Endometrial microvascular endothelial cells (primary cell): ENCODE results near the gene AMT. TPM values are rescaled to one million over a fixed set of nuclear protein-coding genes. Genes with fewer than 3 reads are reported as not detected.

Experiments
- in situ Hi-C: cut with HindIII; loops from 2 replicates; pipeline ENCODE4 v1.10.0; 2017; ENCODE audit warnings: low sequenced_read_pairs, low pct_unique_long_range_greater_than_20kb; ENCODE audit errors: inconsistent ontology term
- total RNA-seq: library from RNA; depleted of rRNA; stranded (reverse); fragments of >200 nt; gene quantifications from one replicate; pipeline ENCODE4 v1.2.3, GENCODE V29; 2015; ENCODE audit errors: inconsistent ontology term

Gene AMT, protein sequence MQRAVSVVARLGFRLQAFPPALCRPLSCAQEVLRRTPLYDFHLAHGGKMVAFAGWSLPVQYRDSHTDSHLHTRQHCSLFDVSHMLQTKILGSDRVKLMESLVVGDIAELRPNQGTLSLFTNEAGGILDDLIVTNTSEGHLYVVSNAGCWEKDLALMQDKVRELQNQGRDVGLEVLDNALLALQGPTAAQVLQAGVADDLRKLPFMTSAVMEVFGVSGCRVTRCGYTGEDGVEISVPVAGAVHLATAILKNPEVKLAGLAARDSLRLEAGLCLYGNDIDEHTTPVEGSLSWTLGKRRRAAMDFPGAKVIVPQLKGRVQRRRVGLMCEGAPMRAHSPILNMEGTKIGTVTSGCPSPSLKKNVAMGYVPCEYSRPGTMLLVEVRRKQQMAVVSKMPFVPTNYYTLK
- not detected for total RNA-seq

- in situ Hi-C loops, result no loop called here
Observed at GRCh38 chr3:49422379-49423248, at the start of gene AMT. AMT (minus strand) TSS chr3:49422473; CDS start chr3:49422450, 23 bp downstream.

DNA sequence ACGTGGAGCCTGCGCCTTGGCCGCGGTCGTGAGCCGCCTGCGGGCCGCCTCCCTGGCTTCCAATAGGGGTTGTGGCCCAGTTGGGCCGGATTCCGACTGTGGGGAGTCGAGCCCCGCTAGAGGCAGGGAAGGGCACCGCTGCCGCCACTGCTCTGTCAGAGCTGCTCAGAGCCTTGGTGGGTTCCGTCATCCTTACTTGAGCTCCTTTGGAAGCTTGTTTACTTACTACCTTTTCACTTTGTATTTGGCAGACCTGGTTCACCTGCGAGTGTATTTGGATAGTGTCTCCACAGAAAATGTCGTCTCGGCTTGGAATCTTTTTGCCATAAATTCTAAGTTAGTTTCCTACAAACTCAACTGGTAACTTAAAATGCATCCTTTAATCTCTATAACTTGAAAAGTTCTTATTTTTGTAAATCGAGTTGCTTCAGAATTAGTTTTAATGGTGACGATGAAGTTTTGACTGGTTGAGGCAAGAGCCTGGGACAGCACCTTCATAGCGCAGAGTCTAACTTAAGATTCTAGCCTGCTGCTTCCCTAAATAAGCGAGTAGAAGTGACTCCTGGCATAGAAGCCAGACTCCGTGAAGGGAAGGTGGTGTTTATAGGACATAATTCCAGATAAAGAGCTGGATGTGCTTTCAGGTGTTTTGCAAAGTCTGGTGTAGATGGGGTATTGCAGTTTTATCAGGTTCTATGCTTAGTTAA is 48.6 kb upstream of the AMT start:
- in situ Hi-C loops, result no loop called here

DNA sequence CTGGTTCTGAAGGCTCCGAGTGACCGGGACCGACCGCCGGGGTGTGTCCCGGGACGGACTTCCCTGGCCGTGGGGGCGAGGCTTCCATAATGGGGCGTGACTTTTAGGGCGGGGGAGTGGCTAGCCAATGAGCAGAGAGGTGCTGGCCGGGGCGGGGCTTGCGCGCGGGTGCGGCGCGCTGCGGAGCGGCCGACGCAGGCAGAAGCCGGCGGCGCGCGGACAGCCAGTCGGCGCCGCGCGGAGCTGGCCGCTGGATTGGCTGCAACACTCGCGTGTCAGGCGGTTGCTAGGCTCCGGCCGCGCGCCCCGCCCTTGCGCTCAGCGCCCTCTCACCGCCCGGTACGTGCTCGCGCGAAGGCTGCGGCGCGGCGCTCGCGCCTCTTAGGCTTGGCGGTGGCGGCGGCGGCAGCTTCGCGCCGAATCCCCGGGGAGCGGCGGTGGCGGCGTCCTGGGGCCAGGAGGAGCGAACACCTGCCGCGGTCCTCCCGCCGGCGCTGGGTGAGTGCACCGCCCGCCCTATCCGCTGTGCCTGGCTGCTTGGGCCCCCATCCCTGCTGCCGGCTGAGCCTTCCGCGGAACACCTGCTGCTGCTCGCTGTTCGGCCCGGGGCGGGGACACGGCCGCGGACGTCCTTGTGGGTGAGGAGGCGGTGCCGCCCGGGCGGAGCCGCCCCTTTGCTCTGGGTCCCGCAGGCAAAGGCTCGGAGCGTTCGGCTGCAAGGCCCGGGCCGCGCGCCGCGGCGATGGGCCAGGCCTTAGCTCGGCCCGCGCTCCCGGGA is 47.9 kb upstream of the AMT start, which contains the start of gene DAG1:
DAG1 (plus strand) TSS at position 332 of the 778 bp plus-strand sequence. CDS start 40,268 bp downstream, outside the sequence.
- in situ Hi-C loops, result no loop called here

DNA sequence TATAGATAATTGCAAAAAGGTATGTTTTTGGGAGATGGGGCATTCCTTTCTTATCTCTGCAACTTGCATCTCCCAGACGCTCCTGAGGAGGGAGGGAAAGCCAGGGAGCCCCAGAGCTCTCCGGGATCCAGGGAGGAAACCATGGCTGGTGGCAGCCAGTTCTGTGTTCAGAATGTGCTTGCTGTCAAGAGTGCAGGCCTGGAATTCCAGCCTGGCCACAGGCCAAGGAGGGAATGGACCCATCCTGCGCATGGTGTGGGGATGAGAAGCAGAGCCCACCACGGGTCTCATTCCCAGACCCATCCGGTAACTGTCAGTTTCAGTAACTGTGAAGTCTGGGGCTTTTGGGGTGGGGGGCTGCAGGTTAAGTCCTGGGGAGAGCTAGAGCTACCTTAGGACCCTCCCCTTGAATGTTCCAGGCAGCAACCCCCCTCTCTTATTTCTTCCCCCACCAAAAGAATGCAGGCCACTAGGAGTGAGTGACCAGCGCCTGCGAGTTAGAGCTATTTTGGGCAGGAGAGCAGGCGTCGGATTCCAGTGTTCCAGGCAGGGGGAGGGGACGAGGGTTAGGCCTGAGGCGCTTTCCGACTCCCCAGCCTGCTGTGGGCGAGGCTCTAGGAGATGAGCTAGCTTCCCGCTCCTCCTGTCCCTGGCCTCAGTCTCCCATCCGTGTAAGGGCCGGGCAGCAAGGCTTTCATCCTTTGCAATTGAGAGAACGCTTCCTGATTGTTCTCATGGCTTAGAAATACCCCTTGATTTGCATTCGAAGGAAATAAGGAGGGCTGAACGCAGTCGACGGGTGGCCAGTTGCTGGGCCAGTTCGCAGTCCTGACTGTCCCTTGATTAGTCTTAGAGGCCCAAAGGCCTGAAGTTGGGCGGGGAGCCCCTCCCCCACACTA is 47.0 kb upstream of the AMT start:
- in situ Hi-C loops, result no loop called here

- in situ Hi-C loops, result no loop called here
Observed at GRCh38 chr3:49466085-49466484, 43.8 kb upstream of the AMT start.

DNA sequence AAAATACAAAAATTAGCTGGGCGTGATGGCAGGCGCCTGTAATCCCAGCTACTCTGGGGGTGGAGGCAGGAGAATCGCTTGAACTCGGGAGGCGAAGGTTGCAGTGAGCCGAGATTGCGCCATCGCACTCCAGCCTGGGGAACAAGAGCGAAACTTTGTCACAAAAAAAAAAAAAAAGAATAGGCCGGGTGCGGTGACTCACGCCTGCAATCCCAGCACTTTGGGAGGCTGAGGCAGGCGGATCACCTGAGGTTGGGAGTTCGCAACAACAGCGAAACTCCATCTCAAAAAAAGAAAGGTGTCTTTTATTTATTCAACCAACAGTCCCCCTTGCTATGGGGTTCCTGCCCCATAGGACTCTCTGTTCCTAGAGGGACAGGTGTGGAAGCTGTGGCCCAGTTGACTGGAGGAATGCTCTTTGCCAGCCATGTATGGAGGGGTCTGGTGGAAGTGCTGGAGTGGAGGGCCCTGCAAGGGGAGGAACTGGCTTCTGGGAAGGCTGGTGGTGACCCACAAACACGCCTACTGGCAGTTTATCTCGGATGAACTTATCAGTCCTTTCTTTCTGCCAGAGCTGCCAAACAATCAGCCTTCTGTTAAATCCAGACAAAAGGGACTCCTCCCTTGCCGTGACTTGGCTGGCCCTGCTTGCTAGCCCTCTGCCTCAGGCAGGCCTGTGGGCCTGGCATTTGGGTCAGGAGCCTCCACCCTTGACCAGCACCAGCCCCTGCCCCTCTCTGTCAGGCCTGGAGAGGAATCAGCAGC is 43.2 kb upstream of the AMT start:
- in situ Hi-C loops, result no loop called here

- in situ Hi-C loops, result no loop called here
Observed at GRCh38 chr3:49462222-49462621, 39.9 kb upstream of the AMT start.

DNA sequence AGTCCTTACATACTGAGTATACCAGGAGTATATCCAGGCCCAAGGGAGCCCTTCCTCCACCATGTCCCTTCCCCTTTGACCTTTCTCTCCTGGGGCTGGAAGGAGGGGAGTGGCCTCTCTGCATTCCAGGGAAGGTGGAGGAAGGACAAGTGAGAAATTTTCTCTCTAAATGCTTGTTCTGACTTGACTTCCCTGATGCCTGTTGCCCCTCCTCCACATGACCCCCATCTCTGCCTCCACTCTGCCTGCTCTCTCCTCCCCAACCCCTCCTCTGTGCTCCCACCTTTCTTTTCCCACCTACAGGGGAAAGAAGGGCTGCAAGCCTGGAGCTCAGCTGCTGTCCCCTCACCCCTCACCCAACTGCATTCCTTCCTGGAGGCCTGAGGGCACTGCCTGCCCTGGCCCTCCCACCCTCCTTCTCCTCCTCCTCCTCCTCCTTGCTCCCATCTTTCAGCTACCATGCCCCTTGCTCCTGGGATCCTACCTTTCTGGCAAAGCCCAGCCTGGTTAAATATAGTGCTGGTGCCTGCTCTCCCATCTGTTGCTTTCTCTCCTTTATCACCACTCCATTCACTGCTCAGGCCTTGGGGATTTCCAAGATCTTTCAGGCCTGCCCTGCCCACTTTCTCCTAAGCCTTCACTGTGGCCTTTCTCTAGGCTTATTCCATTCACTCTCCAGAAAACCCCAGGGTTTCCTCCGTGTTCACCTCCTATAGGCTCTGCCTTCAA is 39.3 kb upstream of the AMT start:
- in situ Hi-C loops, result no loop called here

GRCh38 chr3:49460956-49461355 is 38.7 kb upstream of the AMT start:
- in situ Hi-C loops, result no loop called here

GRCh38 chr3:49460188-49460890 is 38.1 kb upstream of the AMT start:
- in situ Hi-C loops, result no loop called here

DNA sequence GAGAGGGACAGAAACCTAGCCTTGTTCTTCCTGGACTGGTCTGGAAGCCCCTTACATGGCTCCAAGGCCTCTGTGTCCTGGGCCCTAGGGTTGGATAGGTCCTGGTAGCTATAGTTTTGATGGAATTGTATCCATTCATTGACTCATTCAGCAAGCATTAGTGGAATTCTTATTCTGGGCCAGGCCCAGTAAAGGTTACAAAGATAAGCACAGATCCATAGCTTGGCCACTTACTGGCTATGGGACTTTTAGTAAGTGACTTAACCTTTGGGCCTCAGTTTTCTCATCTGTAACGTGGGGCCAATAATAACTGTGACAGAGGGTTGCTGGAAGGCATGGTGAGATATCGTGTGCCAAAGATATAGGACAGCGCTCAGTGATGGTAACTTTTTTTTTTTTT is 34.2 kb upstream of the AMT start:
- in situ Hi-C loops, result no loop called here

GRCh38 chr3:49454898-49455681 is 32.8 kb upstream of the AMT start:
- in situ Hi-C loops, result no loop called here

- in situ Hi-C loops, result no loop called here
Observed at GRCh38 chr3:49454458-49454857, 32.2 kb upstream of the AMT start.

- in situ Hi-C loops, result no loop called here
Observed at GRCh38 chr3:49453621-49454020, 31.3 kb upstream of the AMT start.

GRCh38 chr3:49445391-49445790 is 23.1 kb upstream of the AMT start:
- in situ Hi-C loops, result no loop called here
